ENCODE data around the gene CABLES1.

- no peak for TF ChIP-seq POLR2AphosphoS5 (IDR thresholded peaks at IDR 0.05; ENCODE audit: borderline replicate concordance, low read depth, low read length)
- TF ChIP-seq EZH2 (IDR thresholded peaks at IDR 0.05): no peak
- TF ChIP-seq FOXP2 (optimal IDR thresholded peaks at IDR 0.05; ENCODE audit: control extremely low read depth, extremely low read length, insufficient read depth): no peak
Measured at GRCh38 chr18:23235860-23236259, 100.6 kb downstream of the CABLES1 start.

Measured in SK-N-MC (cell line).